Thyroid gland (tissue), 4 donors: ENCODE data around the gene CISD3.

ENCODE experiments used
- CTCF ChIP-seq, 6 experiments: fragments of 200-600 bp in 3 of 6; fragments of 450-650 bp in 3 of 6; sonication (generic) in 3 of 6; IDR thresholded peaks; one replicate each; pipeline ENCODE4 v1.5.1; 2016 to 2019; ENCODE audit warnings: antibody characterized with exemption in 6 of 6, mild to moderate bottlenecking in 2 of 6, inconsistent platforms in 1 of 6, moderate library complexity in 1 of 6
- POLR2A ChIP-seq, 2 donors: fragments of 450-650 bp; IDR thresholded peaks; one replicate each; pipeline ENCODE4 v1.6.1; 2017; ENCODE audit warnings: antibody characterized with exemption in 2 of 2, mild to moderate bottlenecking in 2 of 2, moderate library complexity in 1 of 2

- TF ChIP-seq CTCF (IDR thresholded peaks at IDR 0.05): no peak
- TF ChIP-seq POLR2A (IDR thresholded peaks at IDR 0.05): no peak
Measured at GRCh38 chr17:38738007-38738662, 8.0 kb downstream of the CISD3 start.
